ENCODE data around the gene REPIN1. TPM values are rescaled to one million over a fixed set of nuclear protein-coding genes. Genes with fewer than 3 reads are reported as not detected.
A peak's percentile ranks its signal among the peaks of the same experiment; 100 is the strongest.

Gene REPIN1
- polyA plus RNA-seq, 1 of the 3 experiments (the other 2 are of a cell fraction): 91.6 TPM

- no peak overlapping the region for H2AFZ ChIP-seq (ENCODE audit: low read depth)
- ChIA-PET POLR2A (interaction anchor here (2.3 kb wide), 1 partner anchor 8 kb away, joined by 43 read pairs; the partner anchor contains the start of gene REPIN1), CTCF (interaction anchor here (0.6 to 3.6 kb wide), 6 partner anchors 8 to 636 kb away, joined by 3 to 15 read pairs (median 4); partner anchors contain the start of gene REPIN1)
- no peak overlapping the region for H3K4me2 ChIP-seq
- H3K27me3 ChIP-seq (ENCODE audit: insufficient read depth): no peaks in the 10 kb centered on the region
- TF ChIP-seq TAF1 (IDR thresholded peaks at IDR 0.05; ENCODE audit: borderline replicate concordance, low read depth, low read length) (no peak), RXRA (IDR thresholded peaks at IDR 0.05; ENCODE audit: borderline replicate concordance, low read depth) (no peak), IRF3 (IDR thresholded peaks at IDR 0.05; ENCODE audit: low read depth, low read length) (no peak), EP300 (IDR thresholded peaks at IDR 0.05; ENCODE audit: borderline replicate concordance in 1 of 2, low read depth in 1 of 2, low read length in 1 of 2) (no peak), POLR2AphosphoS5 (IDR thresholded peaks at IDR 0.05; ENCODE audit: low read depth, low read length) (no peak), TEAD4 (IDR thresholded peaks at IDR 0.05; ENCODE audit: borderline replicate concordance, insufficient read depth) (no peak)
- H3K9me2 ChIP-seq: no peaks in the 10 kb centered on the region
- H3K36me3 ChIP-seq (replicated peaks in 1 of 2; ENCODE audit: control insufficient read depth in 1 of 2, insufficient read depth in 2 of 2, low read length in 1 of 2): peaks cover 19 to 29% of the 10 kb centered on the region in 2 experiments
- H3K27ac ChIP-seq (ENCODE audit: low read depth in 2 of 2, low read length in 1 of 2): no peak overlapping the region
- 80% methylated on average over 3 of the region's 3 CpGs for WGBS (ENCODE audit: low lambda C conversion rate)
- peaks cover 41% of the 10 kb centered on the region; the same call in 1 of the 2 replicates for H3K79me2 ChIP-seq (ENCODE audit: insufficient read depth)
- H3K4me1 ChIP-seq (ENCODE audit: control insufficient read depth in 1 of 2, insufficient read depth in 2 of 2, low read depth in 1 of 2, low read length in 1 of 2): peaks cover 0 to 36% of the 10 kb centered on the region in 2 experiments; a peak in 2 of 4 replicates
- no peak for DNase-seq
- H3K9ac ChIP-seq: no peak overlapping the region
- peaks cover 30% of the 10 kb centered on the region for H3F3A ChIP-seq (replicated peaks; ENCODE audit: insufficient read depth)
- no peak overlapping the region for H3K4me3 ChIP-seq (ENCODE audit: low read depth in 2 of 2, low read length in 1 of 2)
- no peaks in the 10 kb centered on the region for H4K20me1 ChIP-seq (ENCODE audit: insufficient read depth)
- no peaks in the 10 kb centered on the region for H3K9me3 ChIP-seq
These were observed 8.6 kb downstream of the REPIN1 start for GRCh38 chr7:150377196-150377595.

DNA sequence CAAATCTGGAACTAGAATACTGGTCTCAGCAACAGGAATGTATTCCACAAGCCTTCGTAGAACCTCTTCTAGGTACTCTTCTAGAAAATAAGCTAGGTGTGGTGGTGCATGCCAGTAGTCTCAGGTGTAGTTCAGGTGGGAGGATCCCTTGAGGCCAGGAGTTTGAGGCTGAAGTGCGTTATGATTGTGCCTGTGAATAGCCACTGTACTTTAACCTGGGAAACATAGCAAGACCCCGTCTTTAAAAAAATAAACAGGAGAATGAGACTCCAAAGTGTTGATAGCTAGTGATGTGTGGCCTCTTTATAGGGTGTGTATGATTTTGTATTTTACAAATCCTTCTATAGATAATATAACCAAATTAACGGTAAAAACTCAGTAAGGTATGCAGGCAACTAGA is 9.0 kb downstream of the REPIN1 start:
- H3F3A ChIP-seq (replicated peaks; ENCODE audit: insufficient read depth): peaks cover 30% of the 10 kb centered on the region
- no peak for TF ChIP-seq YY1 (IDR thresholded peaks at IDR 0.05; ENCODE audit: low read depth)
- TF ChIP-seq RFX5 (IDR thresholded peaks at IDR 0.05; ENCODE audit: low read length): no peak
- no peak for TF ChIP-seq MEF2A (IDR thresholded peaks at IDR 0.05; ENCODE audit: borderline replicate concordance, low read depth)
- no peak for TF ChIP-seq NFIC (IDR thresholded peaks at IDR 0.05; ENCODE audit: borderline replicate concordance)
- TF ChIP-seq CHD2 (IDR thresholded peaks at IDR 0.05; ENCODE audit: low read length, partially characterized antibody): no peak
- no peak for TF ChIP-seq RAD21 (IDR thresholded peaks at IDR 0.05; ENCODE audit: low read length)
- no peak for TF ChIP-seq ELF1 (IDR thresholded peaks at IDR 0.05)
- no peak for TF ChIP-seq EZH2phosphoT487 (IDR thresholded peaks at IDR 0.05; ENCODE audit: borderline replicate concordance, low read depth)
- TF ChIP-seq, protein P1, sequence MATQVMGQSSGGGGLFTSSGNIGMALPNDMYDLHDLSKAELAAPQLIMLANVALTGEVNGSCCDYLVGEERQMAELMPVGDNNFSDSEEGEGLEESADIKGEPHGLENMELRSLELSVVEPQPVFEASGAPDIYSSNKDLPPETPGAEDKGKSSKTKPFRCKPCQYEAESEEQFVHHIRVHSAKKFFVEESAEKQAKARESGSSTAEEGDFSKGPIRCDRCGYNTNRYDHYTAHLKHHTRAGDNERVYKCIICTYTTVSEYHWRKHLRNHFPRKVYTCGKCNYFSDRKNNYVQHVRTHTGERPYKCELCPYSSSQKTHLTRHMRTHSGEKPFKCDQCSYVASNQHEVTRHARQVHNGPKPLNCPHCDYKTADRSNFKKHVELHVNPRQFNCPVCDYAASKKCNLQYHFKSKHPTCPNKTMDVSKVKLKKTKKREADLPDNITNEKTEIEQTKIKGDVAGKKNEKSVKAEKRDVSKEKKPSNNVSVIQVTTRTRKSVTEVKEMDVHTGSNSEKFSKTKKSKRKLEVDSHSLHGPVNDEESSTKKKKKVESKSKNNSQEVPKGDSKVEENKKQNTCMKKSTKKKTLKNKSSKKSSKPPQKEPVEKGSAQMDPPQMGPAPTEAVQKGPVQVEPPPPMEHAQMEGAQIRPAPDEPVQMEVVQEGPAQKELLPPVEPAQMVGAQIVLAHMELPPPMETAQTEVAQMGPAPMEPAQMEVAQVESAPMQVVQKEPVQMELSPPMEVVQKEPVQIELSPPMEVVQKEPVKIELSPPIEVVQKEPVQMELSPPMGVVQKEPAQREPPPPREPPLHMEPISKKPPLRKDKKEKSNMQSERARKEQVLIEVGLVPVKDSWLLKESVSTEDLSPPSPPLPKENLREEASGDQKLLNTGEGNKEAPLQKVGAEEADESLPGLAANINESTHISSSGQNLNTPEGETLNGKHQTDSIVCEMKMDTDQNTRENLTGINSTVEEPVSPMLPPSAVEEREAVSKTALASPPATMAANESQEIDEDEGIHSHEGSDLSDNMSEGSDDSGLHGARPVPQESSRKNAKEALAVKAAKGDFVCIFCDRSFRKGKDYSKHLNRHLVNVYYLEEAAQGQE (IDR thresholded peaks at IDR 0.05; ENCODE audit: low read depth, low read length): no peak
- no peak for TF ChIP-seq TEAD4 (IDR thresholded peaks at IDR 0.05; ENCODE audit: borderline replicate concordance, insufficient read depth)
- TF ChIP-seq, protein P2, sequence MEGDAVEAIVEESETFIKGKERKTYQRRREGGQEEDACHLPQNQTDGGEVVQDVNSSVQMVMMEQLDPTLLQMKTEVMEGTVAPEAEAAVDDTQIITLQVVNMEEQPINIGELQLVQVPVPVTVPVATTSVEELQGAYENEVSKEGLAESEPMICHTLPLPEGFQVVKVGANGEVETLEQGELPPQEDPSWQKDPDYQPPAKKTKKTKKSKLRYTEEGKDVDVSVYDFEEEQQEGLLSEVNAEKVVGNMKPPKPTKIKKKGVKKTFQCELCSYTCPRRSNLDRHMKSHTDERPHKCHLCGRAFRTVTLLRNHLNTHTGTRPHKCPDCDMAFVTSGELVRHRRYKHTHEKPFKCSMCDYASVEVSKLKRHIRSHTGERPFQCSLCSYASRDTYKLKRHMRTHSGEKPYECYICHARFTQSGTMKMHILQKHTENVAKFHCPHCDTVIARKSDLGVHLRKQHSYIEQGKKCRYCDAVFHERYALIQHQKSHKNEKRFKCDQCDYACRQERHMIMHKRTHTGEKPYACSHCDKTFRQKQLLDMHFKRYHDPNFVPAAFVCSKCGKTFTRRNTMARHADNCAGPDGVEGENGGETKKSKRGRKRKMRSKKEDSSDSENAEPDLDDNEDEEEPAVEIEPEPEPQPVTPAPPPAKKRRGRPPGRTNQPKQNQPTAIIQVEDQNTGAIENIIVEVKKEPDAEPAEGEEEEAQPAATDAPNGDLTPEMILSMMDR (IDR thresholded peaks at IDR 0.05): no peak
- TF ChIP-seq, protein P3, sequence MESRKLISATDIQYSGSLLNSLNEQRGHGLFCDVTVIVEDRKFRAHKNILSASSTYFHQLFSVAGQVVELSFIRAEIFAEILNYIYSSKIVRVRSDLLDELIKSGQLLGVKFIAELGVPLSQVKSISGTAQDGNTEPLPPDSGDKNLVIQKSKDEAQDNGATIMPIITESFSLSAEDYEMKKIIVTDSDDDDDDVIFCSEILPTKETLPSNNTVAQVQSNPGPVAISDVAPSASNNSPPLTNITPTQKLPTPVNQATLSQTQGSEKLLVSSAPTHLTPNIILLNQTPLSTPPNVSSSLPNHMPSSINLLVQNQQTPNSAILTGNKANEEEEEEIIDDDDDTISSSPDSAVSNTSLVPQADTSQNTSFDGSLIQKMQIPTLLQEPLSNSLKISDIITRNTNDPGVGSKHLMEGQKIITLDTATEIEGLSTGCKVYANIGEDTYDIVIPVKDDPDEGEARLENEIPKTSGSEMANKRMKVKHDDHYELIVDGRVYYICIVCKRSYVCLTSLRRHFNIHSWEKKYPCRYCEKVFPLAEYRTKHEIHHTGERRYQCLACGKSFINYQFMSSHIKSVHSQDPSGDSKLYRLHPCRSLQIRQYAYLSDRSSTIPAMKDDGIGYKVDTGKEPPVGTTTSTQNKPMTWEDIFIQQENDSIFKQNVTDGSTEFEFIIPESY (IDR thresholded peaks at IDR 0.05; ENCODE audit: borderline replicate concordance, low read depth): no peak

More for the DNA sequence above, 9.0 kb downstream of the REPIN1 start:
- Histone ChIP-seq H3K4me3 (ENCODE audit: low read depth in 2 of 2, low read length in 1 of 2) (no peak overlapping the region), H3K36me3 (replicated peaks in 1 of 2; ENCODE audit: control insufficient read depth in 1 of 2, insufficient read depth in 2 of 2, low read length in 1 of 2) (peaks cover 19 to 24% of the 10 kb centered on the region in 2 experiments), H3K4me2 (no peak overlapping the region), H4K20me1 (ENCODE audit: insufficient read depth) (no peaks in the 10 kb centered on the region), H3K9me2 (no peaks in the 10 kb centered on the region), H3K27ac (ENCODE audit: low read depth in 2 of 2, low read length in 1 of 2) (peak overlapping the region in 1 of 2 experiments; percentile 90; a peak in 1 of 4 replicates), H3K4me1 (ENCODE audit: control insufficient read depth in 1 of 2, insufficient read depth in 2 of 2, low read depth in 1 of 2, low read length in 1 of 2) (peaks cover 0 to 41% of the 10 kb centered on the region in 2 experiments; a peak in 2 of 4 replicates), H3K27me3 (ENCODE audit: insufficient read depth) (no peaks in the 10 kb centered on the region), H2AFZ (ENCODE audit: low read depth) (no peak overlapping the region), H3K9ac (no peak overlapping the region), H3K79me2 (ENCODE audit: insufficient read depth) (peaks cover 42% of the 10 kb centered on the region; the same call in 1 of the 2 replicates), H3K9me3 (no peaks in the 10 kb centered on the region)
- WGBS (ENCODE audit: low lambda C conversion rate): 87% methylated on average over 4 of the region's 4 CpGs
- ChIA-PET POLR2A (interaction anchor here (1.0 to 2.3 kb wide), 3 partner anchors 9 to 28 kb away, joined by 3 to 43 read pairs (median 4); partner anchors contain the start of gene REPIN1), CTCF (interaction anchor here (0.6 to 3.6 kb wide), 7 partner anchors 9 to 636 kb away, joined by 3 to 15 read pairs (median 4); partner anchors contain the start of gene REPIN1)
- no peak for DNase-seq
